HepG2 (cell line): ENCODE measurements around the gene STK11. TPM values are rescaled to one million over a fixed set of nuclear protein-coding genes. Genes with fewer than 3 reads are reported as not detected.

Source experiments
- ARNT2 ChIP-seq: sonication (generic); formaldehyde crosslinking; IDR thresholded peaks from 2 replicates; pipeline ENCODE4 v1.8.0; 2022; ENCODE audit warnings: mild to moderate bottlenecking, low read depth, missing genetic modification reagents, moderate library complexity
- CEBPG ChIP-seq: IDR thresholded peaks from 2 replicates; pipeline ENCODE4 v1.6.1; 2016
- ERF ChIP-seq: IDR thresholded peaks from 2 replicates; pipeline ENCODE4 v1.6.1; 2018; ENCODE audit warnings: missing biosample characterization, missing genetic modification reagents
- EZH2 ChIP-seq: conservative IDR thresholded peaks from 2 replicates; pipeline ENCODE4 v1.6.1; 2012; ENCODE audit warnings: mild to moderate bottlenecking, low read depth, low read length, moderate library complexity
- HNRNPLL ChIP-seq: fragments of 200-400 bp; formaldehyde crosslinking; IDR thresholded peaks from 2 replicates; pipeline ENCODE4 v1.6.1; 2017; ENCODE audit warnings: mild to moderate bottlenecking, low read depth, low read length; ENCODE audit not compliant: poor library complexity, severe bottlenecking
- MAF1 ChIP-seq: sonication (generic); formaldehyde crosslinking; IDR thresholded peaks from 2 replicates; pipeline ENCODE4 v1.5.0; 2020; ENCODE audit warnings: missing genetic modification reagents, borderline replicate concordance
- MLLT10 ChIP-seq: sonication (generic); formaldehyde crosslinking; IDR thresholded peaks from 2 replicates; pipeline ENCODE4 v1.4.0; 2020; ENCODE audit warnings: missing genetic modification reagents
- NR2F1 ChIP-seq, 2 experiments: fragments of 450-650 bp in 1 of 2; formaldehyde crosslinking in 1 of 2; IDR thresholded peaks; 2 replicates each; pipeline versions ENCODE4 v1.5.0 to v1.6.1; 2016 to 2020; ENCODE audit warnings: mild to moderate bottlenecking in 1 of 2, missing compliant biosample characterization in 1 of 2, missing genetic modification reagents in 1 of 2, moderate library complexity in 1 of 2
- SMARCC2 ChIP-seq: fragments of 450-650 bp; IDR thresholded peaks from 2 replicates; pipeline ENCODE4 v1.6.1; 2017; ENCODE audit warnings: antibody characterized with exemption, mild to moderate bottlenecking
- ZNF292 ChIP-seq: sonication (generic); formaldehyde crosslinking; IDR thresholded peaks from 2 replicates; pipeline ENCODE4 v1.8.1; 2022; ENCODE audit warnings: mild to moderate bottlenecking, low read depth, missing genetic modification reagents, borderline replicate concordance
- ZNF331 ChIP-seq: sonication (generic); formaldehyde crosslinking; IDR thresholded peaks from 2 replicates; pipeline ENCODE4 v1.4.0; 2020; ENCODE audit warnings: missing genetic modification reagents
- ZNF350 ChIP-seq: sonication (generic); formaldehyde crosslinking; IDR thresholded peaks from 2 replicates; pipeline ENCODE4 v1.4.0; 2020; ENCODE audit warnings: mild to moderate bottlenecking, low read depth, missing genetic modification reagents, borderline replicate concordance
- ZNF510 ChIP-seq: sonication (generic); formaldehyde crosslinking; IDR thresholded peaks from 2 replicates; pipeline ENCODE4 v1.4.0; 2020; ENCODE audit warnings: low read depth, mild to moderate bottlenecking, missing genetic modification reagents
- ZNF547 ChIP-seq: sonication (generic); formaldehyde crosslinking; IDR thresholded peaks from 2 replicates; pipeline ENCODE4 v1.5.1; 2020; ENCODE audit warnings: mild to moderate bottlenecking, missing genetic modification reagents
- polyA plus RNA-seq, 8 experiments: library from polyadenylated mRNA; depleted of rRNA in 3 of 8; stranded (reverse) in 7 of 8; unstranded in 1 of 8; fragments of >200 nt; fragmentation: Illumina TruSeq in 4 of 8; extraction: Trizol in 4 of 8; gene quantifications; 2 replicates each; pipeline versions ENCODE4 v1.2.1 to v1.2.3, GENCODE V29; 2011 to 2016; ENCODE audit warnings: low read depth in 4 of 8, missing spikeins in 1 of 8, mixed read lengths in 1 of 8; ENCODE audit not compliant: insufficient read depth in 1 of 8
- total RNA-seq, 5 experiments: library from RNA; depleted of rRNA; stranded (reverse); fragments of >200 nt; fragmentation: Illumina TruSeq; extraction: Trizol; gene quantifications; 2 replicates each; pipeline ENCODE4 v1.2.3, GENCODE V29; 2016; ENCODE audit warnings: low read depth in 1 of 5
- TF ChIP-seq, protein P1 (sequence below): sonication (generic); formaldehyde crosslinking; IDR thresholded peaks from 2 replicates; pipeline ENCODE4 v1.4.0; 2020; ENCODE audit warnings: mild to moderate bottlenecking, missing genetic modification reagents
- TF ChIP-seq, protein P2 (sequence below): sonication (generic); formaldehyde crosslinking; conservative IDR thresholded peaks from 2 replicates; pipeline ENCODE4 v1.8.0; 2022; ENCODE audit warnings: missing genetic modification reagents
- TF ChIP-seq, protein P3 (sequence below): sonication (generic); formaldehyde crosslinking; IDR thresholded peaks from 2 replicates; pipeline ENCODE4 v1.5.1; 2020; ENCODE audit warnings: mild to moderate bottlenecking, moderate library complexity, missing genetic modification reagents
- TF ChIP-seq, protein P4 (sequence below): sonication (generic); formaldehyde crosslinking; conservative IDR thresholded peaks from 2 replicates; pipeline ENCODE4 v1.4.0; 2020; ENCODE audit warnings: missing genetic modification reagents
- TF ChIP-seq, protein P5 (sequence below): sonication (generic); formaldehyde crosslinking; IDR thresholded peaks from 2 replicates; pipeline ENCODE4 v1.5.0; 2020; ENCODE audit warnings: mild to moderate bottlenecking, missing genetic modification reagents, borderline replicate concordance
- TF ChIP-seq, protein P6 (sequence below): sonication (generic); formaldehyde crosslinking; IDR thresholded peaks from 2 replicates; pipeline ENCODE4 v1.4.0; 2020; ENCODE audit warnings: mild to moderate bottlenecking, low read depth, missing genetic modification reagents

Gene STK11
- total and polyA plus RNA-seq, 2 of the 13 experiments (the other 11 are each of a cell fraction or from before 2014, with no cell fraction given), result 27.5 to 43.6 TPM

DNA sequence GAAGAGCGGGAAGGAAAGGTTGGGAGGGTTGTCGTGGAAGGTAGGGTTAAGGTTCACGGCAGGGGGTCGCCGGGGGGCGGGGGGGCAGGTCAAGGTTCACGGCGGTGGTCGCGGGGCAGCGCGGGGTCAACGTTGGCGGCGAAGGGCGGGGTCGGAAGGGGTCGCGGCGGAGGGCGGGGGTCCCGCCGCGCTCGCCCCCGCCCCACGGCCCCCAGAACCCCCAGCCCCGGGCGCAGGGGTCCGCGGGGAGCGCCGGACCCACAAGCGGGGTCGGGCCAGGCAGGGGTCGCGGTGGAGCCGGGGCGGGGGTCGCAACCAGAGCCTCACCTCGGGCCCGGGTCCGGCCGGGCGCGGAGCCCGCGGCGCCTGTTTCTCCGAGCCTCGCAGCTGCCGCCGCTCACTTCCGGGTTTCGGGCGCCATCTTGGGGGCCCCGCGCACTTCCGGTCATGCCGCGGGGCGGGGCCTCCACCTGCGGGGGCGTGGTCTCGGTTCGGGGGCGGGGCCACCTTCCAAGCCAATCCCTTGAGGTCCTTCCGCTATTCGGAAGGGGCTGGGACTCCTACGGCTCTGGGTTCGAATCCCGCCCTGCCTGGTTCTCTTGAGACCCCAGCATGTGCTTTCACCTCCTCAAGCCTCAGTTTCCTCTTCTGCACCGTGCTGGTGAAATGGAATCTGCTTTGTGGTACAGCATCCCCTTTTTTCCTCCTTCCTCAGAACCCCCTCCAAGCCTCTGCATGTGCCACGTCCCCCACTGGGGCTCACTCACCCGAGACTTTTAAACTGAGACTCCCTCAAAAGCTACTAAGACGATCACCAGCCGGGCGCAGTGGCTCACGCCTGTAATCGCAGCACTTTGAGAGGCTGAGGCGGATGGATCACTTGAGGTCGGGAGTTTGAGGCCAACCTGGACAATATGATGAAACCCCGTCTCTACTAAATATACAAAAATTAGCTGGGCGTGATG lies 31.5 kb upstream of the STK11 start, which contains the start of gene SBNO2 (continued):
- TF ChIP-seq, protein P1, sequence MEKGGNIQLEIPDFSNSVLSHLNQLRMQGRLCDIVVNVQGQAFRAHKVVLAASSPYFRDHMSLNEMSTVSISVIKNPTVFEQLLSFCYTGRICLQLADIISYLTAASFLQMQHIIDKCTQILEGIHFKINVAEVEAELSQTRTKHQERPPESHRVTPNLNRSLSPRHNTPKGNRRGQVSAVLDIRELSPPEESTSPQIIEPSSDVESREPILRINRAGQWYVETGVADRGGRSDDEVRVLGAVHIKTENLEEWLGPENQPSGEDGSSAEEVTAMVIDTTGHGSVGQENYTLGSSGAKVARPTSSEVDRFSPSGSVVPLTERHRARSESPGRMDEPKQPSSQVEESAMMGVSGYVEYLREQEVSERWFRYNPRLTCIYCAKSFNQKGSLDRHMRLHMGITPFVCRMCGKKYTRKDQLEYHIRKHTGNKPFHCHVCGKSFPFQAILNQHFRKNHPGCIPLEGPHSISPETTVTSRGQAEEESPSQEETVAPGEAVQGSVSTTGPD, result no peak
- TF ChIP-seq ZNF350 (no peak), ZNF547 (CRISPR knock-in tag) (peak; percentile 50; the same call in 1 of the 2 replicates), NR2F1 (CRISPR knock-in tag; IDR thresholded peaks at IDR 0.05) (no peak), SMARCC2 (no peak), MLLT10 (CRISPR knock-in tag) (no peak), HNRNPLL (no peak), ERF (no peak), CEBPG (CRISPR knock-in tag) (no peak), ZNF331 (no peak), ZNF510 (CRISPR knock-in tag) (peak; percentile 27; the same call in 1 of the 2 replicates), ARNT2 (no peak), EZH2 (no peak), ZNF292 (CRISPR knock-in tag) (no peak), MAF1 (no peak)
- TF ChIP-seq, protein P2, sequence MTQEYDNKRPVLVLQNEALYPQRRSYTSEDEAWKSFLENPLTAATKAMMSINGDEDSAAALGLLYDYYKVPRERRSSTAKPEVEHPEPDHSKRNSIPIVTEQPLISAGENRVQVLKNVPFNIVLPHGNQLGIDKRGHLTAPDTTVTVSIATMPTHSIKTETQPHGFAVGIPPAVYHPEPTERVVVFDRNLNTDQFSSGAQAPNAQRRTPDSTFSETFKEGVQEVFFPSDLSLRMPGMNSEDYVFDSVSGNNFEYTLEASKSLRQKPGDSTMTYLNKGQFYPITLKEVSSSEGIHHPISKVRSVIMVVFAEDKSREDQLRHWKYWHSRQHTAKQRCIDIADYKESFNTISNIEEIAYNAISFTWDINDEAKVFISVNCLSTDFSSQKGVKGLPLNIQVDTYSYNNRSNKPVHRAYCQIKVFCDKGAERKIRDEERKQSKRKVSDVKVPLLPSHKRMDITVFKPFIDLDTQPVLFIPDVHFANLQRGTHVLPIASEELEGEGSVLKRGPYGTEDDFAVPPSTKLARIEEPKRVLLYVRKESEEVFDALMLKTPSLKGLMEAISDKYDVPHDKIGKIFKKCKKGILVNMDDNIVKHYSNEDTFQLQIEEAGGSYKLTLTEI (CRISPR knock-in tag), result no peak
- TF ChIP-seq, protein P3, sequence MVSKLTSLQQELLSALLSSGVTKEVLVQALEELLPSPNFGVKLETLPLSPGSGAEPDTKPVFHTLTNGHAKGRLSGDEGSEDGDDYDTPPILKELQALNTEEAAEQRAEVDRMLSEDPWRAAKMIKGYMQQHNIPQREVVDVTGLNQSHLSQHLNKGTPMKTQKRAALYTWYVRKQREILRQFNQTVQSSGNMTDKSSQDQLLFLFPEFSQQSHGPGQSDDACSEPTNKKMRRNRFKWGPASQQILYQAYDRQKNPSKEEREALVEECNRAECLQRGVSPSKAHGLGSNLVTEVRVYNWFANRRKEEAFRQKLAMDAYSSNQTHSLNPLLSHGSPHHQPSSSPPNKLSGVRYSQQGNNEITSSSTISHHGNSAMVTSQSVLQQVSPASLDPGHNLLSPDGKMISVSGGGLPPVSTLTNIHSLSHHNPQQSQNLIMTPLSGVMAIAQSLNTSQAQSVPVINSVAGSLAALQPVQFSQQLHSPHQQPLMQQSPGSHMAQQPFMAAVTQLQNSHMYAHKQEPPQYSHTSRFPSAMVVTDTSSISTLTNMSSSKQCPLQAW (CRISPR knock-in tag), result peak; percentile 58; the same call in 1 of the 2 replicates
- TF ChIP-seq, protein P4, sequence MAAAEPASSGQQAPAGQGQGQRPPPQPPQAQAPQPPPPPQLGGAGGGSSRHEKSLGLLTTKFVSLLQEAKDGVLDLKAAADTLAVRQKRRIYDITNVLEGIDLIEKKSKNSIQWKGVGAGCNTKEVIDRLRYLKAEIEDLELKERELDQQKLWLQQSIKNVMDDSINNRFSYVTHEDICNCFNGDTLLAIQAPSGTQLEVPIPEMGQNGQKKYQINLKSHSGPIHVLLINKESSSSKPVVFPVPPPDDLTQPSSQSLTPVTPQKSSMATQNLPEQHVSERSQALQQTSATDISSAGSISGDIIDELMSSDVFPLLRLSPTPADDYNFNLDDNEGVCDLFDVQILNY (CRISPR knock-in tag), result no peak
- TF ChIP-seq, protein P5, sequence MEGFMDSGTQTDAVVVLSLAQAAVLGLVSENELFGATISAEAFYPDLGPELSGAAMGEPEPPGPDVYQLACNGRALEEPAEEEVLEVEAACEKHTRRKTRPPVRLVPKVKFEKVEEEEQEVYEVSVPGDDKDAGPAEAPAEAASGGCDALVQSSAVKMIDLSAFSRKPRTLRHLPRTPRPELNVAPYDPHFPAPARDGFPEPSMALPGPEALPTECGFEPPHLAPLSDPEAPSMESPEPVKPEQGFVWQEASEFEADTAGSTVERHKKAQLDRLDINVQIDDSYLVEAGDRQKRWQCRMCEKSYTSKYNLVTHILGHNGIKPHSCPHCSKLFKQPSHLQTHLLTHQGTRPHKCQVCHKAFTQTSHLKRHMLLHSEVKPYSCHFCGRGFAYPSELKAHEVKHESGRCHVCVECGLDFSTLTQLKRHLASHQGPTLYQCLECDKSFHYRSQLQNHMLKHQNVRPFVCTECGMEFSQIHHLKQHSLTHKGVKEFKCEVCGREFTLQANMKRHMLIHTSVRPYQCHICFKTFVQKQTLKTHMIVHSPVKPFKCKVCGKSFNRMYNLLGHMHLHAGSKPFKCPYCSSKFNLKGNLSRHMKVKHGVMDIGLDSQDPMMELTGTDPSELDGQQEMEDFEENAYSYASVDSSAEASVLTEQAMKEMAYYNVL (CRISPR knock-in tag), result no peak
- TF ChIP-seq, protein P6, sequence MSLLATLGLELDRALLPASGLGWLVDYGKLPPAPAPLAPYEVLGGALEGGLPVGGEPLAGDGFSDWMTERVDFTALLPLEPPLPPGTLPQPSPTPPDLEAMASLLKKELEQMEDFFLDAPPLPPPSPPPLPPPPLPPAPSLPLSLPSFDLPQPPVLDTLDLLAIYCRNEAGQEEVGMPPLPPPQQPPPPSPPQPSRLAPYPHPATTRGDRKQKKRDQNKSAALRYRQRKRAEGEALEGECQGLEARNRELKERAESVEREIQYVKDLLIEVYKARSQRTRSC (CRISPR knock-in tag), result no peak
